Activated CD8-positive, alpha-beta memory T cell treated with anti-CD3 and anti-CD28 coated beads, Interleukin-2, amount 50 U/mL, for 24 hours (primary cell): ENCODE data around the gene DGKI.

Source experiments
- DNase-seq: peaks from one replicate; pipeline ENCODE4 v3.0.0-alpha.2; 2020; ENCODE audit errors: extremely low read depth

Gene DGKI

GRCh38 chr7:137846827-137847567 is at the start of gene DGKI:
Gene DGKI, minus strand, starts transcription at chr7:137846974.
- no peak for DNase-seq

DNA sequence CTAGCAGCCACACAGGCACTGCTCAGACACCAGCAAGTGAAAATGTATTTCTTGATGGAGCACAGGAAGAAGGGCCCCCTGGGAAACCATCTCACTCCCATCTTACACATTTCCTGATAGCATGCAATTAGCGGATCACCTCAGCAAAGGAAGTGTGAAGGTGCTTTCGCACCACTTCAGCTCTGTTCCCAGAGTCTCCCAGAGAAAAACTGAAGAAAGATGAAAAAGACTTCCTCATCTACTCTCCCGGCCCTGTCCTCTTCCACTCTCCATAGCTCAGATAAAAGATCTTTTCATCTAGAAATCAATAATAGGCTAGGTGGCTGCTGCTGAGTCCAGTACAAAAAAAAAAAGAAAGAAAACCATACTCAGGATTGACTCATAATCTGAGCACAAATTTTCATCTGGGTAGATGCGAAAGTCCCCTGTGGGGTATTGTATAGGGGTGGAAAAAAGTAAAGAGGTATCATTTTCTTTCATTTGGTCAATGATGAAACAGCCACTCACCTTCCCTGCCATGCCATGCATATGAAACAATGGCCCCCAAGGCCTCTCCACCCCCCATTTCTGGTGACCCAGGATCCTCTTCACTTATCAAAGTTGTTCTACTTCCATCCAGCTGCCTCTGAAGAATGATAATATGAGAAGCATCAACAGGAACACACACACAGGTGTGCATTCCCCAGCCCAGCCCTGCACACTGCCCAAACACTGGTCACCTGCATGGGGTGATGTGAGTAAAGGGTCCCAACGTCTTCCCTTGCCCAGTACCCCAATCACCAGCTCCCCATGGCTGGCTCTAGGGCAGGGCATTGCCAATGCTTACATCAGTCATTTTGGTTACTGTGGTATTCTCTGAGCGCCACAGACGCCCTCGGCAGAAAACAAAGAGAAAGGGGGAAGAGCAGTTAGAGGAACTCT is 48.8 kb upstream of the DGKI start:
- DNase-seq, result no peak

GRCh38 chr7:137893143-137893742 is 46.5 kb upstream of the DGKI start:
- DNase-seq, result no peak

GRCh38 chr7:137891016-137891655 is 44.4 kb upstream of the DGKI start:
- DNase-seq, result no peak

DNA sequence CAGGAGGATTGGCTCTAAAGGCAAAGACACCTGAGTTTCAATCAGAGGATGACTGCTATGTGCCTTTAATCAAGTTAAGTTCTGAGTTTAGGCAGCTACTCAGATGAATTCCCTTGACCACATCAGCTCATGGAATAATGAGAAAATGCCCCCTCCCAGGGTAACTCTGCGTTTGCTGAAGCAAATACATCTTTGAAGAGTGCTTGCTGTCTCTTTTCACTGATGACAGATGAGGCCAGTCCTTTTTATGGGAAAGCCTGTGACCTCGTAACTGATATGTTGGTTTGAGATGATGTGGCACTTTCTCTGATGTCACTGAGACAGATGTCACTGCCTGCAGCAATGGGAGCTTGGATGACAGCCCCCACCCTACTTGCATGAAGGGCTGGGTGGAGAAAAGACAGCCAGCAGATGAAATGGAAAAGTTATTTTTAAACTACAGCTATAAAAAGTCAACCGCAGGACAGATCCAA is 43.7 kb upstream of the DGKI start:
- DNase-seq, result no peak

GRCh38 chr7:137888241-137888640 is 41.5 kb upstream of the DGKI start:
- no peak for DNase-seq

GRCh38 chr7:137886746-137887145 is 40.0 kb upstream of the DGKI start:
- DNase-seq, result no peak

GRCh38 chr7:137886281-137886680 is 39.5 kb upstream of the DGKI start:
- no peak for DNase-seq

DNA sequence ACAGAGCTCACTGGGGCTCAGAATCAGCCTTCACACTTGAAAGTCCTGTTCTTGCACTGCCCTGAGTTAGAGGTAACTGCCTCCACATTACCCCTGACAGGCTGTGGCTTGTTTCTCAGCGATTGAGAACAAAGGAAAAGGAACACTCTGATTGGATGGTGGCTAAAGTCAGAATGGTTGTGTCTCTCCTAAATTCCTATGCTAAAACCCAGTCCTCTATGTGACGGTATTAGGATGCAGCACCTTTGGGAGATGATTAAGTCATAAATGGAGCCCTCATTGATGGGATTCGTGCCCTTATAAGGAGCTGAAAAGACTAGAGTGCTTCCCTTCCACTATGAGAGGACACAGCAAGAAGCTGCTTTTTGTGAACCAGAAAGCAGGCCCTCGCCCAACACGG is 38.9 kb upstream of the DGKI start:
- DNase-seq, result no peak

DNA sequence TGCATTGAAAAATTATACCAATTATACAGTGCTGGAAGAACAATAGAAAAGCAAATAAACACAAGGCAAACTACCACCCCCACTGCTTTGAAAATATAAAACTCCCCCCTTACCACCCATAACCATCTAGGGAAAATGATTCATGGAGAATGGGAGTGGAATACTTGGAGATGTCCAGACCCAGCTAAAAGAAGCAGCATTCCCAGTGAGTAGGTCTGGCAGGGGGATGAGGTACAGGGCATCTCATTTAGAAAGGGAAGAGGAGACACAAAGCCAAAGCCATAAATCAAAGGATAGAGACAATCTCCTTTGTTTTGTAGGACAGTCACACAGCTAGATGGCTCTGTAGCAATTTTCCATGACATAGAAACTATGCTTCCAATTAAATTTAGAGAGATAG is 36.0 kb upstream of the DGKI start:
- DNase-seq, result no peak

GRCh38 chr7:137882261-137882668 is 35.5 kb upstream of the DGKI start:
- no peak for DNase-seq

DNA sequence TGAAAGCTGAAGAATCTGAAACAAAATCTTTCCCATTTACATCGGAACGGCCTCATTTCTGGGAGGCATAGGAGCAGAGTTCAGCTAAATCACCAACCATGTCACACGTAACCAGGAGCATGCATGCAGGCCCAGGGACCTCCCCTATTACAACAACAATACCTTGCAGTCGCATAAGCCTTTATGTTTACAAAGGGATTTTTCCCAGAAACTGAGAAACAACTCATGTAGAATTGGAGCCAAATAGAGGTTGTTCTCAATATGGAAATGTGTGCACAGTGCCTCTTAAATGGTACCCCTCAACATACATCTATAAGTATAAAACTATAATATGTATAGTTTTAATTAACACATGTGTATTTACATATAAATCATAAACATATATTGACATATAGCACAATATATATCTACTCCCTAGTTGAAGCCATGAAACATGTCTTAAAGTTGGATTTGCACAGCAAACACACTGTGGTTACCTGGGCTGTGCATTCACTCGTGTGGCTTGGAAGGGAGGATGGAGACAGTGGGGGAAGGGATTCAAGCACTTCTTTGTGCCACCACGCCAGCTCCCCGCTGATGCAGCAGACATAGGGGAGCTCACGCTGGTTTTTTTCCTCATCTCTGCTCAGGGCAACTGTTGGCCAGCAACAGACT is 35.0 kb upstream of the DGKI start:
- no peak for DNase-seq

DNA sequence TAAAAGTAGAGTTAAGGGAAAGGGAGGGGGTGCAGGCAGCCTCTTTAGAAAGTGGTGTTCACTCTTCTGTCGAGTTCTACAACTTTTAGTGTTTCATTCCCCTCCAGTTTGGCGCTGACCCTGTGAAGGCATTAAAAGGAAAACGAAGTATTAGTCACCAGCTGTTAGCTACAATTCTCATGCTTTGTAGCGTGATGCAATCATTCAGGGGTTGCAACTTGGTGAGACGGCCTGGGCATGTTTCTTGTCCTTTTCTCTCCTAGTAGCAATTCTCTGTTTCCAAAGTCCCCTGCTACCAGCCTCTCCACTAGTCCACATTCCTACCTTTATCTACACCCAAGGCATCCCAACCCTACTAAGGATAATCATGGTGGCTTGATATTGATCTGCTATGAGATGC is 33.7 kb upstream of the DGKI start:
- DNase-seq, result no peak

DNA sequence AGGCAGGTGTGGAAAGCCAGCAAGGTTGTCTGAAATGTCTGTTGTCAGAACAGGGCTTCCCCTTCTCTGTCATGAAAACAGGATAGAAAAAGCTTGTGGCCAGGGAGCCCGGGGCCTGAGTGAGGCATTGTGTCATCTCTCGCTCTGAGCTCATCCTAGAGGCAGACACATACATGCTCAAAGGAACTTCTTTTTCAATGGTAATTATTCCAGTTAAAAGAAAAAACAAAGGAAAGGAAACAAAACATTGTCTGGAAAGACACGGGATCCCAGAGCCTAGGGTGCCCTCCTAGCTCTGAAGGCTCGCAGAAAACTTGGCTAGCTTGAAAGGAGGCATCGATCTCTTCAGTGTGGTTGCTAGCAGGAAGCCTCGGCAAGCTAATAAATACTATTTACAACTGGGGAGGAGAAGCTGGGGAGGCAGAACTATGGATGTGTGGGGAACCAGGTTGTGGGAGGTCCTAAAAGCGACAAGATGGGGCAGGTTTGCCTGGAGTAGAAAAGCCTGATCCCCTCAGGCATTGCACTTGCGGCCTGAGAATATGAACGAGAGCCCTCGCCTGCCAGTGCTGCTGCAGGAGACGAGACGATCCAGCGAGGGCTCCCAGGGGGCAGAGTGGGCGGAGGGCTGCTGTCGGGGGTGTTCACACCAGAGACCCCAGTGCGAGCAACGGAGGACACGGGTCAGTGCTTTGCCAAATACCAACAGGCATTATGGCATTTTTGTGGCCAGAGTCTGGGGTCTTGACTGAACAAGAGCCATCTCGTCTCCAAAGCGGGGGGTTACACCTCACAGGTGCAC is 32.8 kb upstream of the DGKI start:
- no peak for DNase-seq

- DNase-seq, result no peak
Measured at GRCh38 chr7:137878333-137878961, 31.7 kb upstream of the DGKI start.

DNA sequence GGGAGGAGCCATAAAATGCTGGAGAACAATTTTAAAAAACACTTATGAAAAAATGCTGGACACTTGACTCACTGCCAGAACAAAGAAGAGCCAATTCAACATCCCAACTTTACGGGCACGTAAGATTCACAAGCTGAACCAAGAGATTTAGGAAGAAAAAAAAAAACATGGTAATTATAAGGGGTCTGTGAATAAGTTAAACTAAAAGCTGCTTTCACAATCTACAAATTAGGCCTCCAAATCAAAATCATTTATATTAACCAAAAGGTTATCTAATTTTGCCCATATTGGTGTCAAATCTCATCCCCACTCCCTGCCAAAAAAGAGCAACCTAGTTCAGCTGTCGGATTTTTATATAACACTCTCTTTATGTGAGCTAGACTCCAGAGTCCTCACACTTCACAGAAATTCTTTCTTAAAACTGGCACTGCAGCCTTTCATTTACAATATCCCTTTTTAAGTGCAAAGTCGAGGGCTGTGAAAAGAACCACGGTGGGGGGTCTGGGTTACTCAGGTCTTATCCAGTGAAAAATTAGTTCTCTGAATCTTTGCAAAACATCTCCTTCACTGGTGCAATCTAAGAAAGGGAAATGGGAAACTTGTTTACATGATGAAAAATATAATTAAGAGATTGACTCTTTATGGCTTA is 30.4 kb upstream of the DGKI start:
- no peak for DNase-seq

DNA sequence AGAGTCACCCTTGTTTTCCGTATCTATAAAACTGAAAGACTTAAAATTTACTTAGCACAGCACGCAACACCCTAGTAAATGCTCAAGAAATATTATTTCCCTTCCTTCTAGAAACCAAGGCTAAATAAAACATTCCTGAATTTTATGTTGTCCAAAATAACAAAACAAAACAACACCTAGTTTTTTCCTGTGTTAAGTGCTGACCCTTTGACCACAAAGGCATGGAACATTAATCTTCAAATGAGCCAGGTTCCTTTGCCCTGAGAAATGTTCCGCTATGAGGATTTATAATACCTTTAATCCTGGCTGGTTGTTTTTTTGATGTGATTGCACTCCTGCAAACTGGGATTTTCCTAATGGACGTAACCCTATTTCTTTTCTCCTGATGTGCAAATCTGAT is 29.0 kb upstream of the DGKI start:
- no peak for DNase-seq

DNA sequence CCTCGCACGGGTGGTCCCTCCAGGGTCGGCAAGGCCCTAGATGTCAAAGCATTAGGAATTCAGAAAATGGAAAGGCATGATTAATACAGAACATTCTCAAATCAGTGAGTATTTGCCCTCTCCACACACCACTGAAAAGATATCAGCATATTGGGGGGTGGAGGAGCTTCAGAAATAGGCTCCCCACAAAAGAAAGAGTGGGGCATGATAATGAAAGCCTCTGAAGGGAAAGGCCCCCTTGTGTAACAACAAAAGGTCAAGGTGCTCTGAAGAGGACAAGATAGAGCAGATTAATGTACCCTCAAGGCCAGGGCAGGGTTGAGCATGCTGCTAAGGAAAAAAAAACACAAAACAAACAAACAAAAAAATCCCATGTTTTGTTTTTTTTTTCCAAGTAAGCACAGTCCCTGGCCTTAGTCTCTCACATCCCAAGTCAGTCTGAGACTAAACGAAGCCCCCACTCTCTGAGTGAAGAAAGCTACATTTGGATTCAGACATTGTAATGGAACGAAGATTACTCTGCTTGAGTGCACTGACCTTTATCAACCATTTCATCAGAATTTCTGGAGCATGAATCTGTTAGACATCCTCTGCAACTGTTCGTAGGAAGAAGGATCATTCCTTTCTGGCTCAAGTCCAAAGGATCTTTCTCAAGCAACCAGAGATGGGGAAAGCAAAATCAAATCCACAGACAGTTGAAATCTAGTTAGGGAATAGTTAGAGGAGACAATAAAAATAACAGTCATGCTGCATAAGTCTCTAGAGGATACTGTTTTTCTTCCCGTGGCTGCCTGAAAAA is 27.4 kb upstream of the DGKI start:
- DNase-seq, result no peak

DNA sequence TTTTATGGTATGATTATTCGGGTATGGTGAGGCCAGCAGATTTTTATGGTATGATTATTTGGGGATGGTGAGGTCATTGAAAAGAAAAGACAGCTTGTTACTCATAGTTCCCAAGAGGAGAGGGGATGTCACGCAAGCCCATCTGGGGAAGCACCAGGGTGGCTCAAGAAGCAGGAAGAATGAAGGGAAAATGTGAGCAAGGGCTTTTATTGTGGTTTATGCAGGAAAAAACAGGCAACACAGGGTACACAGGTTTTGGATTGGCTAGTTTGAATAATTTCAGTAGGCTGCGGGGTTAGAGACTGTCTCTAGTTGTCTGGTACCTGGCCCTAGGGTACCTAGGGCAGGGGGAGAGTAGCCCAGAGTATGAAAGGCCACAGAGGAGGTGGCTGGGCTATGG is 26.8 kb upstream of the DGKI start:
- DNase-seq, result no peak
